ENCODE measurements around the gene KRTAP5-6.

The KRTAP5-6 gene

GRCh38 chr11:1696608-1697570 is at the start of gene KRTAP5-6:
TSS of gene KRTAP5-6 (plus strand) at chr11:1697195. CDS start at chr11:1697246, 51 bp downstream.
- DNase-seq, result no peak

- no peak for DNase-seq
Measured at GRCh38 chr11:1647901-1648652, 48.9 kb upstream of the KRTAP5-6 start.

GRCh38 chr11:1648653-1649420 is 48.2 kb upstream of the KRTAP5-6 start:
- no peak for DNase-seq

- DNase-seq, result no peak
Measured at GRCh38 chr11:1650034-1650917, 46.7 kb upstream of the KRTAP5-6 start.

GRCh38 chr11:1650918-1651262 is 46.1 kb upstream of the KRTAP5-6 start:
- DNase-seq, result no peak

- no peak for DNase-seq
Measured at GRCh38 chr11:1651411-1651980, 45.5 kb upstream of the KRTAP5-6 start.

- no peak for DNase-seq
Measured at GRCh38 chr11:1652026-1652425, 45.0 kb upstream of the KRTAP5-6 start.

GRCh38 chr11:1652442-1652770 is 44.6 kb upstream of the KRTAP5-6 start:
- no peak for DNase-seq

GRCh38 chr11:1652771-1653540 is 44.0 kb upstream of the KRTAP5-6 start:
- peak in 1 of 2 experiments; percentile 78 for DNase-seq

GRCh38 chr11:1653541-1654387 is 43.2 kb upstream of the KRTAP5-6 start:
- DNase-seq, result no peak

- DNase-seq, result no peak
Measured at GRCh38 chr11:1654388-1655167, 42.4 kb upstream of the KRTAP5-6 start.

GRCh38 chr11:1655168-1656060 is 41.6 kb upstream of the KRTAP5-6 start:
- no peak for DNase-seq

GRCh38 chr11:1656061-1656441 is 40.9 kb upstream of the KRTAP5-6 start:
- DNase-seq, result no peak

- DNase-seq, result no peak
Measured at GRCh38 chr11:1656670-1657069, 40.3 kb upstream of the KRTAP5-6 start.

GRCh38 chr11:1659506-1659905 is 37.5 kb upstream of the KRTAP5-6 start:
- DNase-seq, result no peak

GRCh38 chr11:1660111-1660867 is 36.7 kb upstream of the KRTAP5-6 start:
- DNase-seq, result no peak
